T-helper 2 cell treated with Interferon-gamma antibody and Interleukin-4, amounts not matched to agents 5 μg/mL and 100 μg/mL, for 36 hours (primary cell): ENCODE measurements around the gene FANK1.
A peak's percentile ranks its signal among the peaks of the same experiment; 100 is the strongest.

ENCODE experiments used
- DNase-seq: peaks from one replicate; pipeline ENCODE4 v3.0.0; 2021; ENCODE audit warnings: low spot score
- H3K27ac Mint-ChIP-seq: one replicate; pipeline ENCODE4 v1.8.0; 2021; ENCODE audit warnings: mild to moderate bottlenecking, mixed read lengths
- H3K27me3 Mint-ChIP-seq: one replicate; pipeline ENCODE4 v1.8.0; 2021; ENCODE audit warnings: low read depth, mixed read lengths
- H3K36me3 Mint-ChIP-seq: one replicate; pipeline ENCODE4 v1.8.0; 2021; ENCODE audit warnings: low read depth, mixed read lengths
- H3K4me1 Mint-ChIP-seq: one replicate; pipeline ENCODE4 v1.8.0; 2021; ENCODE audit warnings: low read depth, mixed read lengths
- H3K4me3 Mint-ChIP-seq: one replicate; pipeline ENCODE4 v1.8.0; 2022; ENCODE audit warnings: mild to moderate bottlenecking, moderate library complexity, mixed read lengths
- H3K9me3 Mint-ChIP-seq: one replicate; pipeline ENCODE4 v1.8.0; 2021; ENCODE audit warnings: mixed read lengths

Gene FANK1

DNA sequence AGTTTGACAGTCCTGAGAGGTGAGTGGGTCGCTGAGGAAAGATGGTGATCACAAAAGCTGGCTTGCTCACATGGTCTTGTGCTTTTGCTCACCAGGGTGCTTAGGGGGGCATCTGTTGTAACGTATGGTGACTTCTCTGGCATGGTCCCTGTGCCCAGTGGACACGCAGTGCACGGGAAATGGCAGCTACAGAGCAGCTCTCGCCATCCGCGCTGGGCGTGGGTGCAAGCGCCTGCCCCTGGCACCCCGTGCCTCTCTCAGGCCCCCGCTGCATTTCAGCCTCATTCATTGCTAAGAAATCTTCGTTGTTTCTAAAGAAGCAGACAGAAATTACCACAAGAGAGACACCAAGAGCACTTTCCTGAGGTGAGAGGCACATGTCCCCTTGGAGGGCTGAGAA, 101.2 kb downstream of the FANK1 start:
- peaks cover 5% of the 10 kb centered on the region for H3K4me1 Mint-ChIP-seq
- H3K27me3 Mint-ChIP-seq: peaks cover 3% of the 10 kb centered on the region
- H3K36me3 Mint-ChIP-seq: no peaks in the 10 kb centered on the region
- no peaks in the 10 kb centered on the region for H3K9me3 Mint-ChIP-seq
- DNase-seq: no peak
- H3K4me3 Mint-ChIP-seq: no peak overlapping the region
- no peak overlapping the region for H3K27ac Mint-ChIP-seq

- no peak overlapping the region for H3K4me3 Mint-ChIP-seq
- H3K9me3 Mint-ChIP-seq: no peaks in the 10 kb centered on the region
- H3K36me3 Mint-ChIP-seq: no peaks in the 10 kb centered on the region
- DNase-seq: no peak
- peaks cover 5% of the 10 kb centered on the region for H3K4me1 Mint-ChIP-seq
- H3K27ac Mint-ChIP-seq: no peak overlapping the region
- peaks cover 3% of the 10 kb centered on the region for H3K27me3 Mint-ChIP-seq
Measured at GRCh38 chr10:125999694-126000093, 103.3 kb downstream of the FANK1 start.

- no peaks in the 10 kb centered on the region for H3K9me3 Mint-ChIP-seq
Measured at GRCh38 chr10:126001576-126001975, 105.2 kb downstream of the FANK1 start.

DNA sequence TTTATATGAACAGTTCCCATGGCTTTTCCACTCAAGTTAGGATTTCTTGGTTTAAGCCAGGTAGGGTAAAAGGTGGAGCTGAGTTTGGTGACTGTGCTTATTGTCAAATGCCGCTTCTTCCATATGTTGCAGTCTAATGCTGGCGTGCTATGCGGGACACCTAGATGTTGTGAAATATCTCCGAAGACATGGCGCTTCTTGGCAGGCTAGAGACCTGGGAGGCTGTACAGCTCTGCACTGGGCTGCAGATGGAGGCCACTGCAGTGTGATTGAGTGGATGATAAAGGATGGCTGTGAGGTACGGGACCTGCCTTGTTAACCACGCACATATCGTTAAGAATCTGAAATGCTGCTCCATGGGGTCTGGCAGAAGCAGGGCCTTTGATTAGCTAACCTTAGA, 108.4 kb downstream of the FANK1 start:
- no peak for DNase-seq
- Mint-ChIP-seq H3K36me3 (no peaks in the 10 kb centered on the region), H3K9me3 (no peaks in the 10 kb centered on the region), H3K4me3 (no peak overlapping the region), H3K27ac (no peak overlapping the region), H3K27me3 (peaks cover 3% of the 10 kb centered on the region), H3K4me1 (peaks cover 1% of the 10 kb centered on the region)

More at GRCh38 chr10:126001576-126001975, 105.2 kb downstream of the FANK1 start:
- no peak overlapping the region for H3K27ac Mint-ChIP-seq
- no peak overlapping the region for H3K4me3 Mint-ChIP-seq
- H3K4me1 Mint-ChIP-seq: peaks cover 5% of the 10 kb centered on the region
- DNase-seq: no peak
- H3K27me3 Mint-ChIP-seq: peaks cover 3% of the 10 kb centered on the region
- no peaks in the 10 kb centered on the region for H3K36me3 Mint-ChIP-seq

DNA sequence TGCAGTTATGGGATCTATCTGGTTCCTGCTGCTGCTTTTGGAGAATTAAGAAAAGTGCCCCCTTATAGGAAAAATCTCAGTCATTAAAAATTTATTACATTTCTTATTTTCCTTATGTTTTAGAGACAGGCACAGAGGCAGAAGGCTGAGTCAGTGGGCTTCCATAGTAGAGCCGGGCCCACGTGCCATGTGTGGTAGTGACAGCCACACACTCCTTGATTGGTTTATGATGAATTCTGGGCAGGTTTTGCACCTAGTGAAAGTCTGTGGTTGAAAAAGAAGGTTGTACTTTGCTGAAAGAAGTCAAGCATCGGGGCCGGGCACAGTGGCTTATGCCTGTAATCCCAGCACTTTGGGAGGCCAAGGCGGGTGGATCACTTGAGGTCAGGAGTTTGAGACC, 109.9 kb downstream of the FANK1 start:
- no peaks in the 10 kb centered on the region for H3K36me3 Mint-ChIP-seq
- H3K4me3 Mint-ChIP-seq: no peak overlapping the region
- H3K4me1 Mint-ChIP-seq: no peaks in the 10 kb centered on the region
- DNase-seq: no peak
- no peaks in the 10 kb centered on the region for H3K9me3 Mint-ChIP-seq
- peaks cover under 1% of the 10 kb centered on the region for H3K27me3 Mint-ChIP-seq
- no peak overlapping the region for H3K27ac Mint-ChIP-seq

GRCh38 chr10:126006906-126007305, 110.5 kb downstream of the FANK1 start:
- H3K27me3 Mint-ChIP-seq: no peaks in the 10 kb centered on the region
- no peaks in the 10 kb centered on the region for H3K4me1 Mint-ChIP-seq

GRCh38 chr10:126009650-126010049, 113.3 kb downstream of the FANK1 start:
- no peak for DNase-seq
- no peak overlapping the region for H3K4me3 Mint-ChIP-seq
- H3K4me1 Mint-ChIP-seq: no peaks in the 10 kb centered on the region
- no peaks in the 10 kb centered on the region for H3K27me3 Mint-ChIP-seq
- H3K27ac Mint-ChIP-seq: no peak overlapping the region
- H3K36me3 Mint-ChIP-seq: no peaks in the 10 kb centered on the region
- H3K9me3 Mint-ChIP-seq: no peaks in the 10 kb centered on the region

More at GRCh38 chr10:126006906-126007305, 110.5 kb downstream of the FANK1 start:
- DNase-seq: no peak
- Mint-ChIP-seq H3K4me3 (no peak overlapping the region), H3K9me3 (no peaks in the 10 kb centered on the region), H3K27ac (no peak overlapping the region), H3K36me3 (no peaks in the 10 kb centered on the region)

GRCh38 chr10:126011995-126012394, 115.6 kb downstream of the FANK1 start:
- H3K4me3 Mint-ChIP-seq: no peak overlapping the region
- no peaks in the 10 kb centered on the region for H3K36me3 Mint-ChIP-seq
- no peak for DNase-seq
- H3K4me1 Mint-ChIP-seq: no peaks in the 10 kb centered on the region
- H3K27me3 Mint-ChIP-seq: no peaks in the 10 kb centered on the region
- H3K27ac Mint-ChIP-seq: no peak overlapping the region
- no peaks in the 10 kb centered on the region for H3K9me3 Mint-ChIP-seq

DNA sequence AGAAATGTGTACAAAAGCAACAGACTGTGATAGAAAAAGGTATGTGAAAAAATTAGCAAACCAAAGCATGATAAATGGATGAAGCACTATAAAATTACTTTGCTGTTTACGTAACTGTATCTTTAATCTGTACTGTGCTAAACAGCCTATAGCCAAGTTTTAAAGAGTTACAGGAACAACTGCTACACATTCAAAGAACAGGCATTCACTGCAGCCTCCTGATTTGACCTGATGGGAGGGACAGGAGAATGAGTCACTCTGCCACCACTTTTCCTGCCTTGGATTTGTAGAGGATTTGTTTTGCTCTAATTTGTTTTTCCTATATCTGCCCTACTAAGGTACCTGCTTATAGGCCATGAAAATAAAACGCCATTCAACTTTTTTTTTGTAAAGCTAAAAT, 116.1 kb downstream of the FANK1 start:
- no peak overlapping the region for H3K27ac Mint-ChIP-seq
- no peaks in the 10 kb centered on the region for H3K4me1 Mint-ChIP-seq
- H3K36me3 Mint-ChIP-seq: no peaks in the 10 kb centered on the region
- H3K27me3 Mint-ChIP-seq: no peaks in the 10 kb centered on the region
- no peak overlapping the region for H3K4me3 Mint-ChIP-seq
- DNase-seq: no peak
- H3K9me3 Mint-ChIP-seq: no peaks in the 10 kb centered on the region

GRCh38 chr10:126013489-126014281, 117.3 kb downstream of the FANK1 start:
- Mint-ChIP-seq H3K4me1 (no peaks in the 10 kb centered on the region), H3K4me3 (no peak overlapping the region), H3K36me3 (no peaks in the 10 kb centered on the region), H3K9me3 (no peaks in the 10 kb centered on the region), H3K27me3 (no peaks in the 10 kb centered on the region), H3K27ac (no peak overlapping the region)
- DNase-seq: peak; percentile 7

DNA sequence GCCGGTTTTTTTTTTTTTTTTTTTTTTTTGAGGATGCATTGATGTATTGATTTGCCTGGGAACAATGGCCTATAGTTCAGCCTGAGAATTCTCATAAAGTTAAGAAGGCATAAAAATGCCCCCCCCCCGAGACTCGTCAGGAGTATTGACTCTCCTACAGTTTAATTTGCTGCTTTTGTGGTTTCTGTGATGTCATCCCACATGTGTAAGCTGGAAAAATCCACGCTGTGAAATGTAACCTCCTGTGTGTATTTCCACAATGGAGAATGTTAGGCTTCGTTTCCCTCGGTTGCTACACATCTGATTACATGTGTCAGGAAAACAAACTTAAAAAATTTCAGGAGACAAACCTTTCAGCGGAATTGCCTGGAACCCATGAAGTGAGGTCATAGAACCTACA, 117.9 kb downstream of the FANK1 start:
- Mint-ChIP-seq H3K27me3 (no peaks in the 10 kb centered on the region), H3K9me3 (no peaks in the 10 kb centered on the region), H3K27ac (no peak overlapping the region), H3K36me3 (no peaks in the 10 kb centered on the region), H3K4me1 (no peaks in the 10 kb centered on the region), H3K4me3 (no peak overlapping the region)
- no peak for DNase-seq

DNA sequence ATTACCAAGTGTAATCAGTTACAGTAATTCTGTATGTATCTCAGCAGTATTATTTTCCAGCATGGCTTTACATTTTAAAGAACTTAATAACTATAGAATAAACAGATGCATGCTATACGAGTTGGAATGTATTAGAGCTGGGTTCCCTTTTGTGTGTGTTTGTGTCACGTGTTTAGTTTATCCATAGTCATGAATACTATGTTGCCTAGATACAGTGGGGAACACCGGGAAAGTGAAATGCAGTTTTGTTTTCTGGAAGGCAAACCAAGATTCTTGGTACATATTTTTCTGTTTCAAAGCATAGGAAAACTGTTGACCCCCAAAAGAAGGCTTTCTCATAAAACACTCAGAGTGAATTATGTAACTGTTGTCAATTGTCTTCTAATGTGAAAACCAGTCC, 119.0 kb downstream of the FANK1 start:
- Mint-ChIP-seq H3K36me3 (no peaks in the 10 kb centered on the region), H3K27me3 (no peaks in the 10 kb centered on the region), H3K27ac (no peak overlapping the region), H3K4me3 (no peak overlapping the region), H3K4me1 (no peaks in the 10 kb centered on the region), H3K9me3 (no peaks in the 10 kb centered on the region)
- DNase-seq: no peak

GRCh38 chr10:126016156-126016805, 119.9 kb downstream of the FANK1 start:
- Mint-ChIP-seq H3K27me3 (no peaks in the 10 kb centered on the region), H3K4me1 (no peaks in the 10 kb centered on the region), H3K4me3 (no peak overlapping the region), H3K27ac (no peak overlapping the region), H3K36me3 (no peaks in the 10 kb centered on the region), H3K9me3 (no peaks in the 10 kb centered on the region)
- no peak for DNase-seq

- H3K4me1 Mint-ChIP-seq: no peaks in the 10 kb centered on the region
- H3K36me3 Mint-ChIP-seq: no peaks in the 10 kb centered on the region
- H3K4me3 Mint-ChIP-seq: no peak overlapping the region
- no peaks in the 10 kb centered on the region for H3K9me3 Mint-ChIP-seq
- no peak for DNase-seq
- H3K27ac Mint-ChIP-seq: no peak overlapping the region
- no peaks in the 10 kb centered on the region for H3K27me3 Mint-ChIP-seq
Measured at GRCh38 chr10:126016882-126017281, 120.5 kb downstream of the FANK1 start.
